Sigmoid colon (tissue), 4 donors: ENCODE results near the gene FAM124B.

ENCODE experiments used
- EP300 ChIP-seq, 4 donors: sonication (generic); formaldehyde crosslinking; IDR thresholded peaks; one replicate each; pipeline ENCODE4 v1.6.1; 2017; ENCODE audit warnings: antibody characterized with exemption in 4 of 4
- POLR2AphosphoS5 ChIP-seq, 4 donors: sonication (generic); formaldehyde crosslinking; IDR thresholded peaks; one replicate each; pipeline ENCODE4 v1.6.1; 2017; ENCODE audit warnings: antibody characterized with exemption in 4 of 4
- TF ChIP-seq, protein P1 (sequence below), 4 experiments: fragments of 450-650 bp in 3 of 4; fragments of 200-600 bp in 1 of 4; IDR thresholded peaks; one replicate each; pipeline ENCODE4 v1.5.1; 2016 to 2019; ENCODE audit warnings: antibody characterized with exemption in 4 of 4, mild to moderate bottlenecking in 3 of 4, moderate library complexity in 2 of 4

DNA sequence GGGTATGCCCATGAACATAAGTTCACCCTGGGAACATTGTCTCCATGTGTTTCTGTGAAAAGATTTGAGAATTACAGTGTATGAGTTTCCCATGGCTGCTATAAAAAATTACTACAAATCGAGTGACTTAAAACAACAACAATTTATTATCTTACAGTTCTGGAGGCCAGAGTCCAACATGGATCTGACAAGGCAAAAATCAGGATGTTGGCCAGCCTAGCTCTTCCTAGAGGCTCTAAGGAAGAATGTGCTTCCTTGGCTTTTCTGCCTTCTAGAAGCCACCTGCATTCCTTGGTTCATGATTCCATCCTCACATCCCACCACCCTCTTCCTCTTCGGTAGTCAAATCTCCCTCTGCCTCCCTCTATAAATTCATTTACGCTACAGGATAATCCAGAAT is 38.6 kb downstream of the FAM124B start:
- TF ChIP-seq, protein P1, sequence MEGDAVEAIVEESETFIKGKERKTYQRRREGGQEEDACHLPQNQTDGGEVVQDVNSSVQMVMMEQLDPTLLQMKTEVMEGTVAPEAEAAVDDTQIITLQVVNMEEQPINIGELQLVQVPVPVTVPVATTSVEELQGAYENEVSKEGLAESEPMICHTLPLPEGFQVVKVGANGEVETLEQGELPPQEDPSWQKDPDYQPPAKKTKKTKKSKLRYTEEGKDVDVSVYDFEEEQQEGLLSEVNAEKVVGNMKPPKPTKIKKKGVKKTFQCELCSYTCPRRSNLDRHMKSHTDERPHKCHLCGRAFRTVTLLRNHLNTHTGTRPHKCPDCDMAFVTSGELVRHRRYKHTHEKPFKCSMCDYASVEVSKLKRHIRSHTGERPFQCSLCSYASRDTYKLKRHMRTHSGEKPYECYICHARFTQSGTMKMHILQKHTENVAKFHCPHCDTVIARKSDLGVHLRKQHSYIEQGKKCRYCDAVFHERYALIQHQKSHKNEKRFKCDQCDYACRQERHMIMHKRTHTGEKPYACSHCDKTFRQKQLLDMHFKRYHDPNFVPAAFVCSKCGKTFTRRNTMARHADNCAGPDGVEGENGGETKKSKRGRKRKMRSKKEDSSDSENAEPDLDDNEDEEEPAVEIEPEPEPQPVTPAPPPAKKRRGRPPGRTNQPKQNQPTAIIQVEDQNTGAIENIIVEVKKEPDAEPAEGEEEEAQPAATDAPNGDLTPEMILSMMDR (IDR thresholded peaks at IDR 0.05): no peak
- TF ChIP-seq EP300 (IDR thresholded peaks at IDR 0.05) (no peak), POLR2AphosphoS5 (IDR thresholded peaks at IDR 0.05) (no peak)
